GM23248 (cell line): ENCODE measurements around the gene TNS3.

Source experiments
- EZH2 ChIP-seq: fragments of 200-600 bp; sonication (generic); IDR thresholded peaks from 2 replicates; pipeline ENCODE4 v1.6.1; 2018; ENCODE audit warnings: antibody characterized with exemption, mild to moderate bottlenecking; ENCODE audit not compliant: insufficient read depth, poor library complexity, severe bottlenecking
- EZH2phosphoT487 ChIP-seq: fragments of 200-600 bp; sonication (generic); IDR thresholded peaks from 2 replicates; pipeline ENCODE4 v1.6.1; 2018; ENCODE audit warnings: antibody characterized with exemption, moderate library complexity, mild to moderate bottlenecking, low read depth; ENCODE audit not compliant: insufficient read depth

GRCh38 chr7:47351233-47352154, 230.4 kb downstream of the TNS3 start:
- TF ChIP-seq EZH2 = no peak
- no peak for TF ChIP-seq EZH2phosphoT487
